GM23338 (cell line): ENCODE data around the gene ETV4. TPM values are rescaled to one million over a fixed set of nuclear protein-coding genes. Genes with fewer than 3 reads are reported as not detected.

ENCODE experiments used
- ATAC-seq: fragments of 200-7000 bp; cut with Tn5 transposase; 3 replicates; pipeline ENCODE4 v1.9.1; 2020
- DNase-seq: peaks from one replicate; pipeline ENCODE4 v3.0.0-alpha.2; 2015; ENCODE audit warnings: low spot score
- H2AFZ ChIP-seq: fragments of 200-600 bp; sonication (generic); 2 replicates; pipeline ENCODE4 v1.8.0; 2016; ENCODE audit warnings: antibody characterized with exemption, mild to moderate bottlenecking, moderate library complexity
- H3F3A ChIP-seq: fragments of 200-600 bp; sonication (generic); replicated peaks from 2 replicates; pipeline ENCODE4 v1.8.0; 2017; ENCODE audit warnings: antibody characterized with exemption, mixed run types, low read depth
- H3K27ac ChIP-seq: fragments of 200-600 bp; sonication (generic); 2 replicates; pipeline ENCODE4 v1.6.1; 2016; ENCODE audit warnings: low read depth
- H3K27me3 ChIP-seq: fragments of 200-600 bp; sonication (generic); 2 replicates; pipeline ENCODE4 v1.8.0; 2016; ENCODE audit warnings: mild to moderate bottlenecking, mixed run types, moderate library complexity; ENCODE audit not compliant: insufficient read depth
- H3K36me3 ChIP-seq: fragments of 200-600 bp; sonication (generic); 2 replicates; pipeline ENCODE4 v1.8.0; 2016; ENCODE audit warnings: mild to moderate bottlenecking; ENCODE audit not compliant: insufficient read depth
- H3K4me1 ChIP-seq: fragments of 200-600 bp; sonication (generic); 2 replicates; pipeline ENCODE4 v1.8.0; 2016; ENCODE audit warnings: mild to moderate bottlenecking, moderate library complexity; ENCODE audit not compliant: insufficient read depth
- H3K4me2 ChIP-seq: fragments of 200-600 bp; sonication (generic); 2 replicates; pipeline ENCODE4 v1.7.1; 2017; ENCODE audit warnings: mixed run types
- H3K4me3 ChIP-seq: fragments of 200-600 bp; sonication (generic); 2 replicates; pipeline ENCODE4 v1.6.1; 2016; ENCODE audit warnings: mixed run types
- H3K79me2 ChIP-seq: fragments of 200-600 bp; sonication (generic); replicated peaks from 2 replicates; pipeline ENCODE4 v1.8.0; 2017; ENCODE audit warnings: mild to moderate bottlenecking; ENCODE audit not compliant: insufficient read depth
- H3K9me2 ChIP-seq: fragments of 200-600 bp; sonication (generic); 2 replicates; pipeline ENCODE4 v1.8.0; 2017; ENCODE audit not compliant: insufficient read depth
- H4K20me1 ChIP-seq: fragments of 200-600 bp; sonication (generic); replicated peaks from 2 replicates; pipeline ENCODE4 v1.8.0; 2017; ENCODE audit warnings: mild to moderate bottlenecking; ENCODE audit not compliant: insufficient read depth
- H3K27ac Mint-ChIP-seq: 2 replicates; pipeline ENCODE4 v1.8.0; 2020; ENCODE audit warnings: inconsistent platforms, mild to moderate bottlenecking, moderate library complexity, mixed read lengths
- H3K27me3 Mint-ChIP-seq: 3 replicates; pipeline ENCODE4 v1.8.0; 2022; ENCODE audit warnings: low read depth, mild to moderate bottlenecking, moderate library complexity, mixed read lengths, inconsistent platforms; ENCODE audit not compliant: insufficient read depth, poor library complexity
- H3K36me3 Mint-ChIP-seq: 3 replicates; pipeline ENCODE4 v1.8.0; 2021; ENCODE audit warnings: low read depth, mild to moderate bottlenecking, inconsistent platforms, moderate library complexity, mixed read lengths
- H3K4me1 Mint-ChIP-seq: 3 replicates; pipeline ENCODE4 v1.8.0; 2020; ENCODE audit warnings: mild to moderate bottlenecking, inconsistent platforms, mixed read lengths
- H3K4me3 Mint-ChIP-seq: 3 replicates; pipeline ENCODE4 v1.8.0; 2021; ENCODE audit warnings: moderate library complexity, mild to moderate bottlenecking, inconsistent platforms, mixed read lengths
- H3K9me3 Mint-ChIP-seq: 3 replicates; pipeline ENCODE4 v1.8.0; 2020; ENCODE audit warnings: moderate library complexity, mild to moderate bottlenecking, inconsistent platforms, mixed read lengths
- CREB1 ChIP-seq: fragments of 250-450 bp; sonication (Bioruptor Pico); IDR thresholded peaks from 2 replicates; pipeline ENCODE4 v1.5.0; 2020; ENCODE audit warnings: low read depth, mild to moderate bottlenecking, moderate library complexity
- CTCF ChIP-seq, 2 experiments: fragments of 200-600 bp in 1 of 2; sonication (generic) in 1 of 2; conservative IDR thresholded peaks; 2 replicates each; pipeline versions ENCODE4 v1.5.1 to v1.6.1; 2016 to 2017; ENCODE audit warnings: antibody characterized with exemption in 2 of 2, low read depth in 2 of 2, mild to moderate bottlenecking in 2 of 2, moderate library complexity in 1 of 2
- ETS1 ChIP-seq: IDR thresholded peaks from 2 replicates; pipeline ENCODE4 v1.6.1; 2016; ENCODE audit warnings: antibody characterized with exemption
- EZH2 ChIP-seq: fragments of 200-600 bp; sonication (generic); IDR thresholded peaks from one replicate; pipeline ENCODE4 v1.8.0; 2017; ENCODE audit warnings: antibody characterized with exemption, mild to moderate bottlenecking, low read depth; ENCODE audit not compliant: unreplicated experiment
- EZH2phosphoT487 ChIP-seq: fragments of 200-600 bp; sonication (generic); IDR thresholded peaks from one replicate; pipeline ENCODE4 v1.8.1; 2018; ENCODE audit warnings: antibody characterized with exemption; ENCODE audit not compliant: unreplicated experiment
- JUNB ChIP-seq: IDR thresholded peaks from one replicate; pipeline ENCODE4 v1.6.1; 2016; ENCODE audit warnings: antibody characterized with exemption; ENCODE audit not compliant: unreplicated experiment
- NANOG ChIP-seq: IDR thresholded peaks from 2 replicates; pipeline ENCODE4 v1.6.1; 2016; ENCODE audit warnings: antibody characterized with exemption, borderline replicate concordance
- POLR2AphosphoS5 ChIP-seq: IDR thresholded peaks from 2 replicates; pipeline ENCODE4 v1.6.1; 2016; ENCODE audit warnings: antibody characterized with exemption, low read depth
- REST ChIP-seq: IDR thresholded peaks from one replicate; pipeline ENCODE4 v1.6.1; 2018; ENCODE audit warnings: antibody characterized with exemption; ENCODE audit not compliant: unreplicated experiment
- STAT1 ChIP-seq: IDR thresholded peaks from one replicate; pipeline ENCODE4 v1.6.1; 2016; ENCODE audit warnings: antibody characterized with exemption; ENCODE audit not compliant: unreplicated experiment
- ZNF114 ChIP-seq: fragments of 250-450 bp; sonication (Bioruptor Pico); IDR thresholded peaks from 2 replicates; pipeline ENCODE4 v1.5.0; 2020; ENCODE audit warnings: mild to moderate bottlenecking, moderate library complexity
- ZNF331 ChIP-seq: fragments of 250-450 bp; sonication (Bioruptor Pico); IDR thresholded peaks from 2 replicates; pipeline ENCODE4 v1.5.0; 2020; ENCODE audit warnings: low read depth, mild to moderate bottlenecking, moderate library complexity
- ZNF462 ChIP-seq: fragments of 250-450 bp; sonication (Bioruptor Pico); IDR thresholded peaks from 2 replicates; pipeline ENCODE4 v1.5.0; 2020; ENCODE audit warnings: mild to moderate bottlenecking, moderate library complexity
- polyA plus RNA-seq: library from polyadenylated mRNA; unstranded; fragments of >200 nt; fragmentation: Nextera tagmentation; extraction: Ambion mirVana; gene quantifications from 2 replicates; pipeline ENCODE4 v1.2.1, GENCODE V29; 2016
- total RNA-seq: library from RNA; depleted of rRNA; stranded (reverse); fragments of >200 nt; shearing (Covaris generic); gene quantifications from 2 replicates; pipeline ENCODE4 v1.2.3, GENCODE V29; 2014

ETV4 gene
- total and polyA plus RNA-seq, 2 experiments from 2014 or later, result 97.2 to 149 TPM

GRCh38 chr17:43530288-43531081 lies 15.7 kb downstream of the ETV4 start:
- ATAC-seq (peak; percentile 90), DNase-seq (peak; percentile 100)
- peaks cover 31% of the 10 kb centered on the region for H3K27me3 Mint-ChIP-seq
- Histone ChIP-seq H4K20me1 (0 out of 2 replicates have a peak, but pooled peaks cover 3% of the 10 kb centered on the region), H3K4me3 (peak overlapping the region; percentile 47), H3K79me2 (peaks cover 12% of the 10 kb centered on the region), H3K9me2 (no peaks in the 10 kb centered on the region), H3K27me3 (no peaks in the 10 kb centered on the region), H3K4me1 (peaks cover 54% of the 10 kb centered on the region), H3F3A (peaks cover 51% of the 10 kb centered on the region), H2AFZ (no peak overlapping the region), H3K4me2 (peak overlapping the region; percentile 80), H3K27ac (peak overlapping the region; percentile 91), H3K36me3 (peaks cover 23% of the 10 kb centered on the region; the same call in 1 of the 2 replicates)
- H3K4me1 Mint-ChIP-seq, result peaks cover 76% of the 10 kb centered on the region
- no peaks in the 10 kb centered on the region for H3K9me3 Mint-ChIP-seq
- peak overlapping the region; percentile 65 for H3K4me3 Mint-ChIP-seq
- H3K36me3 Mint-ChIP-seq, result peaks cover 71% of the 10 kb centered on the region
- peak overlapping the region; percentile 97 for H3K27ac Mint-ChIP-seq
- no peak for TF ChIP-seq REST
- no peak for TF ChIP-seq JUNB
- peak; percentile 73 for TF ChIP-seq POLR2AphosphoS5
- no peak for TF ChIP-seq NANOG
- 0 out of 2 replicates have a peak, but pooled peaks have one; percentile 5 for TF ChIP-seq CREB1 (CRISPR knock-in tag)
- no peak for TF ChIP-seq ZNF331 (CRISPR knock-in tag)
- no peak for TF ChIP-seq STAT1
- no peak for TF ChIP-seq EZH2
- TF ChIP-seq CTCF (conservative IDR thresholded peaks at IDR 0.05; ENCODE audit: low read depth in 2 of 2), result no peak
- TF ChIP-seq ETS1, result no peak
- TF ChIP-seq ZNF462 (CRISPR knock-in tag), result no peak
- TF ChIP-seq ZNF114, result no peak
- TF ChIP-seq EZH2phosphoT487, result no peak
